H9 (cell line): ENCODE data around the gene SAXO2. TPM values are rescaled to one million over a fixed set of nuclear protein-coding genes. Genes with fewer than 3 reads are reported as not detected.
"Not testable (repeated sequence)": the region's sequence is repeated elsewhere in the genome, so short reads cannot be mapped to it uniquely, and the experiment has no call there.

Source experiments
- DNase-seq: peaks from one replicate; pipeline ENCODE4 v3.0.0-alpha.2; 2017
- H2AFZ ChIP-seq: one replicate; pipeline ENCODE4 v1.6.1; 2013; ENCODE audit warnings: mild to moderate bottlenecking, low read length, control low read depth, moderate library complexity
- H2AK5ac ChIP-seq: 2 replicates; pipeline ENCODE4 v1.6.1; 2013; ENCODE audit warnings: low read length, control low read depth, mixed read lengths; ENCODE audit not compliant: insufficient read length
- H2BK120ac ChIP-seq: one replicate; pipeline ENCODE4 v1.6.1; 2013; ENCODE audit warnings: low read depth, mild to moderate bottlenecking, low read length, control low read depth, inconsistent platforms; ENCODE audit not compliant: poor library complexity, severe bottlenecking
- H2BK12ac ChIP-seq: 2 replicates; pipeline ENCODE4 v1.6.1; 2013; ENCODE audit warnings: low read length, control low read depth, mixed read lengths, low read depth; ENCODE audit not compliant: insufficient read length
- H2BK15ac ChIP-seq: 2 replicates; pipeline ENCODE4 v1.6.1; 2013; ENCODE audit warnings: low read depth, low read length, control low read depth
- H2BK20ac ChIP-seq: one replicate; pipeline ENCODE4 v1.6.1; 2013; ENCODE audit warnings: low read depth, mild to moderate bottlenecking, low read length, control low read depth, inconsistent platforms; ENCODE audit not compliant: poor library complexity, severe bottlenecking
- H2BK5ac ChIP-seq: 2 replicates; pipeline ENCODE4 v1.6.1; 2013; ENCODE audit warnings: low read length, control low read depth, mixed read lengths; ENCODE audit not compliant: insufficient read length
- H3K14ac ChIP-seq: 2 replicates; pipeline ENCODE4 v1.6.1; 2013; ENCODE audit warnings: low read length, control low read depth; ENCODE audit not compliant: insufficient read depth
- H3K18ac ChIP-seq: 2 replicates; pipeline ENCODE4 v1.6.1; 2013; ENCODE audit warnings: low read depth, mild to moderate bottlenecking, mixed read lengths, low read length, control low read depth; ENCODE audit not compliant: insufficient read length
- H3K23ac ChIP-seq: 2 replicates; pipeline ENCODE4 v1.6.1; 2013; ENCODE audit warnings: low read length, control low read depth, mixed read lengths, low read depth; ENCODE audit not compliant: insufficient read length
- H3K23me2 ChIP-seq: 2 replicates; pipeline ENCODE4 v1.6.1; 2013; ENCODE audit warnings: low read depth, mild to moderate bottlenecking, mixed read lengths, low read length, control low read depth; ENCODE audit not compliant: insufficient read length, poor library complexity, severe bottlenecking
- H3K27ac ChIP-seq: 2 replicates; pipeline ENCODE4 v1.5.1; 2013; ENCODE audit warnings: low read length, control low read depth, mixed read lengths, low read depth; ENCODE audit not compliant: insufficient read length
- H3K27me3 ChIP-seq: 2 replicates; pipeline ENCODE4 v1.6.1; 2013; ENCODE audit warnings: low read length, control low read depth, inconsistent platforms; ENCODE audit not compliant: insufficient read depth
- H3K4ac ChIP-seq: 2 replicates; pipeline ENCODE4 v1.6.1; 2013; ENCODE audit warnings: low read depth, mild to moderate bottlenecking, control low read depth, inconsistent platforms, low read length, moderate library complexity
- H3K4me1 ChIP-seq: 2 replicates; pipeline ENCODE4 v1.6.1; 2013; ENCODE audit warnings: low read length, control low read depth, inconsistent platforms; ENCODE audit not compliant: insufficient read depth
- H3K4me2 ChIP-seq: 2 replicates; pipeline ENCODE4 v1.6.1; 2013; ENCODE audit warnings: low read length, control low read depth, mixed read lengths; ENCODE audit not compliant: insufficient read length, insufficient read depth
- H3K56ac ChIP-seq: 2 replicates; pipeline ENCODE4 v1.6.1; 2013; ENCODE audit warnings: low read depth, mild to moderate bottlenecking, mixed read lengths, low read length, control low read depth; ENCODE audit not compliant: insufficient read length
- H3K79me1 ChIP-seq: 2 replicates; pipeline ENCODE4 v1.6.1; 2013; ENCODE audit warnings: low read depth, mild to moderate bottlenecking, moderate library complexity, low read length, control low read depth, inconsistent platforms; ENCODE audit not compliant: insufficient read depth, poor library complexity, severe bottlenecking
- H3K79me2 ChIP-seq: 2 replicates; pipeline ENCODE4 v1.6.1; 2013; ENCODE audit warnings: low read length, control low read depth, inconsistent platforms; ENCODE audit not compliant: insufficient read depth
- H3K9ac ChIP-seq: 2 replicates; pipeline ENCODE4 v1.6.1; 2013; ENCODE audit warnings: low read length, control low read depth, mixed read lengths; ENCODE audit not compliant: insufficient read length; ENCODE audit errors: extremely low read depth
- H3K9me3 ChIP-seq: one replicate; pipeline ENCODE4 v1.6.1; 2013; ENCODE audit warnings: low read depth, low read length, inconsistent platforms; ENCODE audit not compliant: control insufficient read depth
- H3T11ph ChIP-seq: one replicate; pipeline ENCODE4 v1.6.1; 2013; ENCODE audit warnings: mild to moderate bottlenecking, low read length, control low read depth, inconsistent platforms
- H4K20me1 ChIP-seq: one replicate; pipeline ENCODE4 v1.6.1; 2013; ENCODE audit not compliant: control insufficient read depth, insufficient read length, insufficient read depth
- H4K5ac ChIP-seq: 2 replicates; pipeline ENCODE4 v1.6.1; 2013; ENCODE audit warnings: low read depth, mild to moderate bottlenecking, mixed read lengths, low read length, control low read depth; ENCODE audit not compliant: insufficient read length
- H4K8ac ChIP-seq: replicated peaks from 2 replicates; pipeline ENCODE4 v1.6.1; 2013; ENCODE audit warnings: low read length, control low read depth, mixed read lengths, low read depth; ENCODE audit not compliant: insufficient read length
- H4K91ac ChIP-seq: 2 replicates; pipeline ENCODE4 v1.6.1; 2013; ENCODE audit warnings: low read depth, mild to moderate bottlenecking, moderate library complexity, mixed read lengths, low read length, control low read depth; ENCODE audit not compliant: insufficient read length
- H3K27ac Mint-ChIP-seq, 3 experiments: 2 replicates in 2 of 3; 3 replicates in 1 of 3; pipeline ENCODE4 v1.8.0; 2020 to 2021; ENCODE audit warnings: mixed read lengths in 3 of 3, mild to moderate bottlenecking in 1 of 3, moderate library complexity in 1 of 3
- H3K27me3 Mint-ChIP-seq: 2 replicates; pipeline ENCODE4 v1.8.0; 2021; ENCODE audit warnings: low read depth, mild to moderate bottlenecking, moderate library complexity, mixed read lengths
- H3K36me3 Mint-ChIP-seq, 3 experiments: 2 replicates in 2 of 3; 3 replicates in 1 of 3; pipeline ENCODE4 v1.8.0; 2020 to 2021; ENCODE audit warnings: low read depth in 3 of 3, mixed read lengths in 3 of 3; ENCODE audit not compliant: insufficient read depth in 1 of 3
- H3K4me1 Mint-ChIP-seq, 2 experiments: 2 replicates each; pipeline ENCODE4 v1.8.0; 2020; ENCODE audit warnings: mixed read lengths in 2 of 2
- H3K4me3 Mint-ChIP-seq, 2 experiments: 2 replicates in 1 of 2; 3 replicates in 1 of 2; pipeline ENCODE4 v1.8.0; 2020 to 2021; ENCODE audit warnings: mild to moderate bottlenecking in 2 of 2, mixed read lengths in 2 of 2, moderate library complexity in 1 of 2
- H3K9me3 Mint-ChIP-seq, 2 experiments: 2 replicates in 1 of 2; 3 replicates in 1 of 2; pipeline ENCODE4 v1.8.0; 2020; ENCODE audit warnings: mild to moderate bottlenecking in 2 of 2, mixed read lengths in 2 of 2, moderate library complexity in 1 of 2
- total RNA-seq: library from RNA; stranded (reverse); gene quantifications from 2 replicates; pipeline ENCODE4 v1.2.1, GENCODE V29; 2021
- TF ChIP-seq, protein P1 (sequence below): fragments of 200-600 bp; sonication (generic); conservative IDR thresholded peaks from 3 replicates; pipeline ENCODE4 v1.8.0; 2021; ENCODE audit warnings: antibody characterized with exemption, mild to moderate bottlenecking

SAXO2 gene
- total RNA-seq, 1 experiment from 2014 or later = 3.1 TPM

DNA sequence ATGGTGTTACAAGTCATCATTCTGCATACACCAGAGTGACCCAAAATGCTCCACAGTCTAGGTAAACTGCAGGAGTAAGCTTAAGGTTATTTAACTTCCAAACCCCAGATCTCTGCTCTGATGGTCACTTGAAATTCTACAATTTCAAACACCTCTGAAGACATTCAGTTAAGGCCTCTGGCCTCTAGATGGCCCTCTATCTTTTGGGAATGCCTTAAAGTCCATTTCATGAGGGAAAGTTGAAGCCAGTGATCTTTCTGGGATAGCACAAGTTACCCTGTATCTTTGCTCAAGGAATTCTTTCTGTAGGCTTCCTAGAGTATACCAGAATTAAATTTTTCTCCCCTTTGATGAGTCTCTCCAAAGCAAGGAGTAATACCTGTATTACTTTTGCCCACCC is 18.7 kb downstream of the SAXO2 start:
- not testable (repeated sequence) for H3K79me1 ChIP-seq, H3K14ac ChIP-seq, H3K4me3 Mint-ChIP-seq, H3K27ac ChIP-seq, H3K4me1 ChIP-seq, H2BK120ac ChIP-seq, H3K4ac ChIP-seq, H3K27me3 ChIP-seq, H4K91ac ChIP-seq, H3K27ac Mint-ChIP-seq, H2BK15ac ChIP-seq, H3T11ph ChIP-seq, H4K5ac ChIP-seq, H3K18ac ChIP-seq, H3K9ac ChIP-seq, H3K56ac ChIP-seq, H3K9me3 ChIP-seq, H3K4me2 ChIP-seq, H2AK5ac ChIP-seq, H3K79me2 ChIP-seq, H2BK12ac ChIP-seq, H3K23me2 ChIP-seq, H3K9me3 Mint-ChIP-seq, H3K4me1 Mint-ChIP-seq, H3K23ac ChIP-seq, H4K20me1 ChIP-seq, H2BK5ac ChIP-seq, DNase-seq, H3K27me3 Mint-ChIP-seq, H4K8ac ChIP-seq, H2AFZ ChIP-seq, H2BK20ac ChIP-seq, H3K36me3 Mint-ChIP-seq
- TF ChIP-seq, protein P1, sequence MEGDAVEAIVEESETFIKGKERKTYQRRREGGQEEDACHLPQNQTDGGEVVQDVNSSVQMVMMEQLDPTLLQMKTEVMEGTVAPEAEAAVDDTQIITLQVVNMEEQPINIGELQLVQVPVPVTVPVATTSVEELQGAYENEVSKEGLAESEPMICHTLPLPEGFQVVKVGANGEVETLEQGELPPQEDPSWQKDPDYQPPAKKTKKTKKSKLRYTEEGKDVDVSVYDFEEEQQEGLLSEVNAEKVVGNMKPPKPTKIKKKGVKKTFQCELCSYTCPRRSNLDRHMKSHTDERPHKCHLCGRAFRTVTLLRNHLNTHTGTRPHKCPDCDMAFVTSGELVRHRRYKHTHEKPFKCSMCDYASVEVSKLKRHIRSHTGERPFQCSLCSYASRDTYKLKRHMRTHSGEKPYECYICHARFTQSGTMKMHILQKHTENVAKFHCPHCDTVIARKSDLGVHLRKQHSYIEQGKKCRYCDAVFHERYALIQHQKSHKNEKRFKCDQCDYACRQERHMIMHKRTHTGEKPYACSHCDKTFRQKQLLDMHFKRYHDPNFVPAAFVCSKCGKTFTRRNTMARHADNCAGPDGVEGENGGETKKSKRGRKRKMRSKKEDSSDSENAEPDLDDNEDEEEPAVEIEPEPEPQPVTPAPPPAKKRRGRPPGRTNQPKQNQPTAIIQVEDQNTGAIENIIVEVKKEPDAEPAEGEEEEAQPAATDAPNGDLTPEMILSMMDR = peak; percentile 45
